Stimulated activated memory B cell treated with anti-CD40 and anti-IgM and Interleukin-4, amounts not matched to agents 10 μg/mL and 1 μg/mL and 100 μg/mL, for 72 hours (primary cell): Measurements from ENCODE around the gene REXO4.
A peak's percentile ranks its signal among the peaks of the same experiment; 100 is the strongest.

Source experiments
- ATAC-seq: fragments of 150-1000 bp; cut with Tn5 transposase; 2 replicates; pipeline ENCODE4 v1.10.0; 2021
- H3K27ac Mint-ChIP-seq: one replicate; pipeline ENCODE4 v1.8.0; 2022; ENCODE audit warnings: mild to moderate bottlenecking, mixed read lengths
- H3K27me3 Mint-ChIP-seq: one replicate; pipeline ENCODE4 v1.8.0; 2022; ENCODE audit warnings: mixed read lengths
- H3K36me3 Mint-ChIP-seq: one replicate; pipeline ENCODE4 v1.8.0; 2022; ENCODE audit warnings: mixed read lengths
- H3K4me1 Mint-ChIP-seq: one replicate; pipeline ENCODE4 v1.8.0; 2022; ENCODE audit warnings: mixed read lengths
- H3K4me3 Mint-ChIP-seq: one replicate; pipeline ENCODE4 v1.8.0; 2022; ENCODE audit warnings: mild to moderate bottlenecking, moderate library complexity, mixed read lengths
- H3K9me3 Mint-ChIP-seq: one replicate; pipeline ENCODE4 v1.8.0; 2022; ENCODE audit warnings: mixed read lengths

The REXO4 gene

GRCh38 chr9:133436681-133437080 lies 18.9 kb upstream of the REXO4 start:
- Mint-ChIP-seq H3K9me3 (no peaks in the 10 kb centered on the region), H3K27ac (no peak overlapping the region)

GRCh38 chr9:133433351-133433843 lies 15.6 kb upstream of the REXO4 start:
- Mint-ChIP-seq H3K9me3 (no peaks in the 10 kb centered on the region), H3K36me3 (no peaks in the 10 kb centered on the region), H3K4me3 (no peak overlapping the region), H3K4me1 (peaks cover 20% of the 10 kb centered on the region), H3K27ac (no peak overlapping the region), H3K27me3 (no peaks in the 10 kb centered on the region)
- no peak for ATAC-seq

More at GRCh38 chr9:133436681-133437080, 18.9 kb upstream of the REXO4 start:
- no peak for ATAC-seq
- no peaks in the 10 kb centered on the region for H3K36me3 Mint-ChIP-seq
- H3K27me3 Mint-ChIP-seq = no peaks in the 10 kb centered on the region
- no peak overlapping the region for H3K4me3 Mint-ChIP-seq
- H3K4me1 Mint-ChIP-seq = peaks cover 35% of the 10 kb centered on the region

- ATAC-seq = no peak
- Mint-ChIP-seq H3K36me3 (no peaks in the 10 kb centered on the region), H3K4me1 (peaks cover 12% of the 10 kb centered on the region), H3K27me3 (peaks cover 9% of the 10 kb centered on the region), H3K4me3 (no peak overlapping the region), H3K27ac (no peak overlapping the region), H3K9me3 (no peaks in the 10 kb centered on the region)
Observed at GRCh38 chr9:133430244-133430643, 12.4 kb upstream of the REXO4 start.

- ATAC-seq = peak; percentile 44
- H3K27ac Mint-ChIP-seq = peak overlapping the region; percentile 47
- no peaks in the 10 kb centered on the region for H3K36me3 Mint-ChIP-seq
- peaks cover 12% of the 10 kb centered on the region for H3K4me1 Mint-ChIP-seq
- H3K4me3 Mint-ChIP-seq = peak overlapping the region; percentile 69
- H3K9me3 Mint-ChIP-seq = no peaks in the 10 kb centered on the region
- peaks cover 14% of the 10 kb centered on the region for H3K27me3 Mint-ChIP-seq
Observed at GRCh38 chr9:133429641-133430161, 11.9 kb upstream of the REXO4 start.

- H3K27me3 Mint-ChIP-seq = peaks cover 19% of the 10 kb centered on the region
- no peaks in the 10 kb centered on the region for H3K9me3 Mint-ChIP-seq
- H3K27ac Mint-ChIP-seq = peak overlapping the region; percentile 47
- no peaks in the 10 kb centered on the region for H3K36me3 Mint-ChIP-seq
- peaks cover 12% of the 10 kb centered on the region for H3K4me1 Mint-ChIP-seq
- peak; percentile 31 for ATAC-seq
- H3K4me3 Mint-ChIP-seq = peak overlapping the region; percentile 69
Observed at GRCh38 chr9:133429214-133429613, 11.4 kb upstream of the REXO4 start.

- peaks cover 20% of the 10 kb centered on the region for H3K27me3 Mint-ChIP-seq
- ATAC-seq = peak; percentile 62
- peaks cover 12% of the 10 kb centered on the region for H3K4me1 Mint-ChIP-seq
- H3K27ac Mint-ChIP-seq = no peak overlapping the region
- H3K4me3 Mint-ChIP-seq = peak overlapping the region; percentile 68
- H3K36me3 Mint-ChIP-seq = no peaks in the 10 kb centered on the region
- H3K9me3 Mint-ChIP-seq = no peaks in the 10 kb centered on the region
Observed at GRCh38 chr9:133428617-133429101, 10.8 kb upstream of the REXO4 start.

- ATAC-seq = no peak
- Mint-ChIP-seq H3K4me3 (peak overlapping the region; percentile 34), H3K27ac (no peak overlapping the region), H3K9me3 (no peaks in the 10 kb centered on the region), H3K27me3 (peaks cover 20% of the 10 kb centered on the region), H3K36me3 (no peaks in the 10 kb centered on the region), H3K4me1 (peaks cover 12% of the 10 kb centered on the region)
Observed at GRCh38 chr9:133427658-133428348, 10.0 kb upstream of the REXO4 start.

GRCh38 chr9:133426011-133426410 lies 8.2 kb upstream of the REXO4 start:
- Mint-ChIP-seq H3K36me3 (no peaks in the 10 kb centered on the region), H3K4me3 (no peak overlapping the region), H3K4me1 (peaks cover 22% of the 10 kb centered on the region), H3K9me3 (no peaks in the 10 kb centered on the region), H3K27ac (no peak overlapping the region), H3K27me3 (peaks cover 20% of the 10 kb centered on the region)
- ATAC-seq = no peak

GRCh38 chr9:133425049-133425632 lies 7.3 kb upstream of the REXO4 start:
- peaks cover 29% of the 10 kb centered on the region for H3K4me1 Mint-ChIP-seq
- no peaks in the 10 kb centered on the region for H3K9me3 Mint-ChIP-seq
- H3K36me3 Mint-ChIP-seq = no peaks in the 10 kb centered on the region
- peaks cover 20% of the 10 kb centered on the region for H3K27me3 Mint-ChIP-seq
- ATAC-seq = no peak
- no peak overlapping the region for H3K4me3 Mint-ChIP-seq
- no peak overlapping the region for H3K27ac Mint-ChIP-seq

- no peak overlapping the region for H3K4me3 Mint-ChIP-seq
- H3K9me3 Mint-ChIP-seq = peaks cover 3% of the 10 kb centered on the region
- ATAC-seq = no peak
- peaks cover 27% of the 10 kb centered on the region for H3K4me1 Mint-ChIP-seq
- peaks cover 4% of the 10 kb centered on the region for H3K36me3 Mint-ChIP-seq
- peaks cover 20% of the 10 kb centered on the region for H3K27me3 Mint-ChIP-seq
- no peak overlapping the region for H3K27ac Mint-ChIP-seq
Observed at GRCh38 chr9:133424187-133424586, 6.4 kb upstream of the REXO4 start.

- ATAC-seq = no peak
- H3K4me3 Mint-ChIP-seq = no peak overlapping the region
- peak overlapping the region; percentile 87 for H3K27ac Mint-ChIP-seq
- H3K27me3 Mint-ChIP-seq = peaks cover 20% of the 10 kb centered on the region
- H3K9me3 Mint-ChIP-seq = peaks cover 5% of the 10 kb centered on the region
- peaks cover 37% of the 10 kb centered on the region for H3K4me1 Mint-ChIP-seq
- H3K36me3 Mint-ChIP-seq = peaks cover 10% of the 10 kb centered on the region
Observed at GRCh38 chr9:133423216-133423615, 5.4 kb upstream of the REXO4 start.

GRCh38 chr9:133421615-133422542 lies 4.1 kb upstream of the REXO4 start, which contains the start of gene ADAMTS13:
TSS of gene ADAMTS13 (plus strand) at chr9:133422367. CDS start at chr9:133422444, 77 bp downstream.
- peak; percentile 73 for ATAC-seq
- Mint-ChIP-seq H3K27ac (peak within 1 kb of the TSS; percentile 87), H3K9me3 (peaks cover 5% of the 10 kb centered on the region), H3K4me1 (peaks cover 43% of the 10 kb centered on the region), H3K27me3 (peaks cover 20% of the 10 kb centered on the region), H3K36me3 (peaks cover 10% of the 10 kb centered on the region), H3K4me3 (peak within 1 kb of the TSS; percentile 4)

GRCh38 chr9:133420392-133420827 lies 2.6 kb upstream of the REXO4 start:
- H3K4me3 Mint-ChIP-seq = no peak overlapping the region
- peak; percentile 72 for ATAC-seq
- peaks cover 5% of the 10 kb centered on the region for H3K9me3 Mint-ChIP-seq
- peaks cover 57% of the 10 kb centered on the region for H3K4me1 Mint-ChIP-seq
- H3K27me3 Mint-ChIP-seq = peaks cover 13% of the 10 kb centered on the region
- H3K36me3 Mint-ChIP-seq = peaks cover 10% of the 10 kb centered on the region
- peak overlapping the region; percentile 87 for H3K27ac Mint-ChIP-seq

GRCh38 chr9:133419005-133419404 lies 1.2 kb upstream of the REXO4 start:
- Mint-ChIP-seq H3K36me3 (peaks cover 24% of the 10 kb centered on the region), H3K4me3 (peak overlapping the region; percentile 93), H3K27ac (peak overlapping the region; percentile 99), H3K4me1 (peaks cover 71% of the 10 kb centered on the region), H3K27me3 (no peaks in the 10 kb centered on the region), H3K9me3 (peaks cover 5% of the 10 kb centered on the region)
- ATAC-seq = no peak

GRCh38 chr9:133415170-133415569 lies 2.6 kb downstream of the REXO4 start:
- Mint-ChIP-seq H3K27me3 (no peaks in the 10 kb centered on the region), H3K4me1 (peaks cover 63% of the 10 kb centered on the region), H3K4me3 (peak overlapping the region; percentile 44), H3K27ac (peak overlapping the region; percentile 99), H3K36me3 (peaks cover 54% of the 10 kb centered on the region), H3K9me3 (peaks cover 5% of the 10 kb centered on the region)
- ATAC-seq = no peak
